HepG2 (cell line): Measurements from ENCODE around the gene CD300C. TPM values are rescaled to one million over a fixed set of nuclear protein-coding genes. Genes with fewer than 3 reads are reported as not detected.
A peak's percentile ranks its signal among the peaks of the same experiment; 100 is the strongest.

Experiments used
- ATAC-seq: fragments of 200-7000 bp; cut with Tn5 transposase; 3 replicates; pipeline ENCODE4 v1.9.1; 2020; ENCODE audit warnings: mild to moderate bottlenecking, moderate library complexity
- BruUV-seq: library from RNA; stranded (reverse); fragments of 400-500 nt; replicated peaks from 2 replicates; lab custom pipeline; 2021; lab: Mats Ljungman, UMichigan
- CTCF ChIA-PET: fragments of 300-600 bp; formaldehyde crosslinking; extraction: SDS; loops from one replicate; lab custom pipeline; 2021; ENCODE audit warnings: low total read pairs, inconsistent platforms, low intra/inter-chr PET ratio; lab: Yijun Ruan, JAX
- POLR2A ChIA-PET: fragments of 350-600 bp; sonication (Branson Sonifier 250); formaldehyde crosslinking; loops from one replicate; lab custom pipeline; 2020; ENCODE audit warnings: antibody characterized with exemption, inconsistent platforms; lab: Yijun Ruan, JAX
- DNase-seq: peaks from one replicate; pipeline ENCODE4 v3.0.0-alpha.2; 2015; ENCODE audit warnings: low spot score
- FAIRE-seq: peaks from 3 replicates; lab custom pipeline; 2011; peaks lifted over from hg19 to GRCh38; lab: Jason Lieb, UNC
- H2AFZ ChIP-seq: one replicate; pipeline ENCODE4 v1.6.1; 2011; ENCODE audit warnings: low read length, inconsistent platforms
- H3K27ac ChIP-seq: fragments of 300-600 bp; 3 replicates; pipeline ENCODE4 v1.8.0; 2011; ENCODE audit warnings: mixed run types, mild to moderate bottlenecking, mixed read lengths, low read length, inconsistent platforms; ENCODE audit not compliant: insufficient read depth; ENCODE audit errors: extremely low read length
- H3K27me3 ChIP-seq, 2 experiments: fragments of 200-600 bp in 1 of 2; 2 replicates in 1 of 2; 3 replicates in 1 of 2; pipeline versions ENCODE4 v1.6.0 to v1.8.0; 2011; ENCODE audit warnings: low read length in 2 of 2, mild to moderate bottlenecking in 2 of 2, moderate library complexity in 2 of 2, inconsistent platforms in 1 of 2; ENCODE audit not compliant: insufficient read depth in 2 of 2, control insufficient read depth in 1 of 2
- H3K36me3 ChIP-seq, 2 experiments: fragments of 200-600 bp in 1 of 2; replicated peaks in 1 of 2; 2 replicates in 1 of 2; 3 replicates in 1 of 2; pipeline versions ENCODE4 v1.5.1 to v1.8.0; 2011; ENCODE audit warnings: low read length in 2 of 2, inconsistent platforms in 1 of 2; ENCODE audit not compliant: insufficient read depth in 2 of 2, control insufficient read depth in 1 of 2
- H3K4me1 ChIP-seq: 2 replicates; pipeline ENCODE4 v1.5.1; 2012; ENCODE audit warnings: low read length, inconsistent platforms; ENCODE audit not compliant: insufficient read depth
- H3K4me2 ChIP-seq: 2 replicates; pipeline ENCODE4 v1.6.0; 2011; ENCODE audit warnings: low read depth, low read length, inconsistent platforms
- H3K4me3 ChIP-seq, 3 experiments: fragments of 200-600 bp in 1 of 3; sonication (generic), shearing (Covaris generic) in 1 of 3; replicated peaks in 1 of 3; 2 replicates each; pipeline ENCODE4 v1.5.1; 2011 to 2016; ENCODE audit warnings: low read length in 3 of 3, inconsistent platforms in 2 of 3, low read depth in 2 of 3, mild to moderate bottlenecking in 2 of 3, control low read depth in 1 of 3, mixed read lengths in 1 of 3; ENCODE audit not compliant: insufficient read depth in 1 of 3
- H3K79me2 ChIP-seq: one replicate; pipeline ENCODE4 v1.6.1; 2011; ENCODE audit warnings: low read length, inconsistent platforms; ENCODE audit not compliant: insufficient read depth
- H3K9ac ChIP-seq: 2 replicates; pipeline ENCODE4 v1.6.0; 2011; ENCODE audit warnings: mild to moderate bottlenecking, low read depth, low read length, inconsistent platforms; ENCODE audit not compliant: insufficient read depth
- H3K9me3 ChIP-seq: 2 replicates; pipeline ENCODE4 v1.5.1; 2012; ENCODE audit warnings: mild to moderate bottlenecking, low read length
- H4K20me1 ChIP-seq: 2 replicates; pipeline ENCODE4 v1.6.0; 2011; ENCODE audit warnings: inconsistent platforms, mild to moderate bottlenecking, low read length, moderate library complexity; ENCODE audit not compliant: insufficient read depth
- AHR ChIP-seq: IDR thresholded peaks from 2 replicates; pipeline ENCODE4 v1.6.1; 2018; ENCODE audit warnings: missing genetic modification reagents, missing compliant biosample characterization
- ATF3 ChIP-seq: sonication (generic); formaldehyde crosslinking; IDR thresholded peaks from 2 replicates; pipeline ENCODE4 v1.4.0; 2020; ENCODE audit warnings: missing genetic modification reagents
- KDM4B ChIP-seq: sonication (generic); formaldehyde crosslinking; IDR thresholded peaks from 2 replicates; pipeline ENCODE4 v1.4.0; 2020; ENCODE audit warnings: missing genetic modification reagents
- MAFF ChIP-seq: IDR thresholded peaks from 2 replicates; pipeline ENCODE4 v1.6.1; 2011; ENCODE audit warnings: low read depth, low read length, improper control_type of control experiment
- MAFK ChIP-seq, 2 experiments: IDR thresholded peaks in 1 of 2; conservative IDR thresholded peaks in 1 of 2; 2 replicates each; pipeline ENCODE4 v1.6.1; 2011; ENCODE audit warnings: improper control_type of control experiment in 2 of 2, low read length in 2 of 2
- MED8 ChIP-seq: sonication (generic); formaldehyde crosslinking; IDR thresholded peaks from 2 replicates; pipeline ENCODE4 v1.8.1; 2023; ENCODE audit warnings: mild to moderate bottlenecking, missing genetic modification reagents; ENCODE audit not compliant: insufficient replicate concordance
- MEIS1 ChIP-seq: sonication (generic); formaldehyde crosslinking; IDR thresholded peaks from 2 replicates; pipeline ENCODE4 v1.9.0; 2021; ENCODE audit warnings: mild to moderate bottlenecking, missing genetic modification reagents, moderate library complexity, borderline replicate concordance
- ZHX1 ChIP-seq: sonication (generic); formaldehyde crosslinking; IDR thresholded peaks from 2 replicates; pipeline ENCODE4 v1.8.1; 2022; ENCODE audit warnings: low read depth, mild to moderate bottlenecking, missing genetic modification reagents
- ZNF331 ChIP-seq: sonication (generic); formaldehyde crosslinking; IDR thresholded peaks from 2 replicates; pipeline ENCODE4 v1.4.0; 2020; ENCODE audit warnings: missing genetic modification reagents
- ZNF547 ChIP-seq: sonication (generic); formaldehyde crosslinking; IDR thresholded peaks from 2 replicates; pipeline ENCODE4 v1.5.1; 2020; ENCODE audit warnings: mild to moderate bottlenecking, missing genetic modification reagents
- ZNF550 ChIP-seq: sonication (generic); formaldehyde crosslinking; IDR thresholded peaks from 2 replicates; pipeline ENCODE4 v1.4.0; 2020; ENCODE audit warnings: mild to moderate bottlenecking, missing genetic modification reagents, borderline replicate concordance
- WGBS: methylation state at CpG from one replicate; pipeline ENCODE4 v1.1.6; 2017; ENCODE audit warnings: low lambda C conversion rate; 5-methylcytosine and 5-hydroxymethylcytosine counted together
- in situ Hi-C: cut with HindIII; loops from 2 replicates; pipeline ENCODE4 v1.10.0; 2017; ENCODE audit warnings: low pct_unique_long_range_greater_than_20kb; ENCODE audit not compliant: extremely low pct_ligation_motif_present
- intact Hi-C: fragments of 100-400 bp; cut with micrococcal nuclease; formaldehyde crosslinking; loops from one replicate; pipeline ENCODE4 v1.10.0; 2022; ENCODE audit not compliant: unreplicated experiment
- polyA plus RNA-seq, 8 experiments: library from polyadenylated mRNA; depleted of rRNA in 3 of 8; stranded (reverse) in 7 of 8; unstranded in 1 of 8; fragments of >200 nt; fragmentation: Illumina TruSeq in 4 of 8; extraction: Trizol in 4 of 8; gene quantifications; 2 replicates each; pipeline versions ENCODE4 v1.2.1 to v1.2.3, GENCODE V29; 2011 to 2016; ENCODE audit warnings: low read depth in 4 of 8, missing spikeins in 1 of 8, mixed read lengths in 1 of 8; ENCODE audit not compliant: insufficient read depth in 1 of 8
- total RNA-seq, 5 experiments: library from RNA; depleted of rRNA; stranded (reverse); fragments of >200 nt; fragmentation: Illumina TruSeq; extraction: Trizol; gene quantifications; 2 replicates each; pipeline ENCODE4 v1.2.3, GENCODE V29; 2016; ENCODE audit warnings: low read depth in 1 of 5

CD300C gene
- total and polyA plus RNA-seq, 2 of the 13 experiments (the other 11 are each of a cell fraction or from before 2014, with no cell fraction given) = not detected

- H3K27ac ChIP-seq = no peak overlapping the region
- no peak overlapping the region for H3K4me2 ChIP-seq
- no peaks in the 10 kb centered on the region for H3K4me1 ChIP-seq
- no peak overlapping the region for H3K9ac ChIP-seq
- intact Hi-C loops (no loop called here), in situ Hi-C loops (no loop called here)
- no peaks in the 10 kb centered on the region for H4K20me1 ChIP-seq
- H2AFZ ChIP-seq = no peak overlapping the region
- DNase-seq (no peak), ATAC-seq (no peak)
- no peaks in the 10 kb centered on the region for H3K79me2 ChIP-seq
- no peak overlapping the region for H3K4me3 ChIP-seq
- CTCF ChIA-PET = no interaction called here
- no peaks in the 10 kb centered on the region for H3K9me3 ChIP-seq
- POLR2A ChIA-PET = no interaction called here
- H3K36me3 ChIP-seq = no peaks in the 10 kb centered on the region
- H3K27me3 ChIP-seq = peaks cover 4 to 78% of the 10 kb centered on the region in 2 experiments
- TF ChIP-seq MEIS1 (CRISPR knock-in tag) (no peak), KDM4B (CRISPR knock-in tag) (no peak), MED8 (no peak), ATF3 (no peak), MAFF (peak; percentile 90), ZNF550 (no peak), MAFK (conservative IDR thresholded peaks at IDR 0.05 in 1 of 2, IDR thresholded peaks at IDR 0.05 in 1 of 2; ENCODE audit: low read length in 2 of 2) (peak; percentile 87 to 90), ZNF547 (no peak), ZHX1 (no peak), ZNF331 (CRISPR knock-in tag) (no peak), AHR (CRISPR knock-in tag) (no peak)
- TF ChIP-seq, all 625 proteins: peak for 2
- no peak for FAIRE-seq
- 9% methylated on average over 7 of the region's 7 CpGs for WGBS
- no TSS peak for BruUV-seq
These were observed 9.6 kb upstream of the CD300C start for GRCh38 chr17:74555427-74555940.
